ENCODE results near the gene SIPA1L3.

Gene SIPA1L3

DNA sequence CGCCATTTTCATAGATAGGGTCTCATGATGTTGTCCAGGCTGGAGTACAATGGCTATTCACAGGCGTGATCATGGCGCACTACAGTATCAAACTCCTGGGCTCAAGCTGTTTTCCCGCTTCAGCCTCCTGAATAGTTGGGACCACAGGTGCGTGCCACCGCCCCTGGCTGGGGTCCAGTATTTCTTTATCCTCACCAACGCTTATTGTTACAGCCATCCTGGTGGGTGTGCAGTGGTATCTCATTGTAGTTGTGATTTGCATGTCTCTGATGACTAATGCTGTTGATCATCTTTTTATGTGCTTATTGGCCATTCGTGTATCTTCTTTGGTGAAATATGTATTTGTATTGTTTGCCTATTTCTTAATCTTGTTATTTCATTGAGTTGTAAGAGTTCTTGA, 49.0 kb downstream of the SIPA1L3 start:
- peaks cover 67% of the 10 kb centered on the region for H3F3A ChIP-seq (ENCODE audit: insufficient read depth)
- no peak overlapping the region for H2AFZ ChIP-seq (ENCODE audit: low read depth, low read length, severe bottlenecking)
- H3K36me3 ChIP-seq (ENCODE audit: low read length), result peaks cover 14% of the 10 kb centered on the region
- no peak overlapping the region for H3K4me3 ChIP-seq (ENCODE audit: insufficient read depth, low read length, poor library complexity, severe bottlenecking)
- peaks cover 5% of the 10 kb centered on the region; the same call in 1 of the 2 replicates for H3K9me3 ChIP-seq (ENCODE audit: insufficient read depth, low read length)
- H3K79me2 ChIP-seq (ENCODE audit: insufficient read depth, low read length), result peaks cover 99% of the 10 kb centered on the region
- H3K27me3 ChIP-seq (ENCODE audit: low read length), result no peaks in the 10 kb centered on the region
- TF ChIP-seq CTCF (IDR thresholded peaks at IDR 0.05; ENCODE audit: insufficient read depth, low read length, poor library complexity, severe bottlenecking), result no peak
- no peak for TF ChIP-seq EZH2phosphoT487 (conservative IDR thresholded peaks at IDR 0.05; ENCODE audit: low read length)
- no peaks in the 10 kb centered on the region for H3K9me2 ChIP-seq (replicated peaks; ENCODE audit: insufficient read depth, low read length)
- H4K20me1 ChIP-seq (ENCODE audit: low read depth, low read length), result no peaks in the 10 kb centered on the region
- H3K27ac ChIP-seq (ENCODE audit: low read depth, low read length), result peak overlapping the region; percentile 35; the same call in 1 of the 2 replicates
- H3K9ac ChIP-seq (ENCODE audit: low read length), result no peak overlapping the region
- H3K4me2 ChIP-seq (ENCODE audit: low read depth, low read length, poor library complexity, severe bottlenecking), result no peak overlapping the region

DNA sequence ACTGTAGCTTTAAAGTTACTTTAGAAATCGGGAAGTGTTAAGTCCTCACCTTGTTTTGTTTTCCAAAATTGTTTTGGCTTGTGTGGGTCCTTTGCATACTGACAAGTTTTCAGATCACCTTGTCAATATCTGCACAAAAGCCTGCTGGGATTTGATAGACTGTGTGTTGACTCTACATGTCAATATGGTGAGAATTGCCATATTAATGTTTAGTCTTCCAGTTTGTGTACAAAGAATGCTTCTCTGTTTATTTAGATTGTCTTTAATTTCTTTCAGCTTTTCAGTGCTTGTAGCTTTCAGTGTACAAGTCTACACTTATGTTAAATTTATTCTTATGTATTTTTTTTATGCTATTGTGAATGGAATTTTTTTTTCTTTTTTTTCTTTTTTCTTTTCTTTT, 50.2 kb downstream of the SIPA1L3 start:
- Histone ChIP-seq H3F3A (ENCODE audit: insufficient read depth) (peaks cover 75% of the 10 kb centered on the region), H3K27me3 (ENCODE audit: low read length) (no peaks in the 10 kb centered on the region), H3K9me2 (replicated peaks; ENCODE audit: insufficient read depth, low read length) (no peaks in the 10 kb centered on the region), H3K9me3 (ENCODE audit: insufficient read depth, low read length) (peaks cover 11% of the 10 kb centered on the region; the same call in 1 of the 2 replicates), H3K9ac (ENCODE audit: low read length) (peak overlapping the region; percentile 19; the same call in 1 of the 2 replicates), H3K79me2 (ENCODE audit: insufficient read depth, low read length) (peaks cover 95% of the 10 kb centered on the region), H3K27ac (ENCODE audit: low read depth, low read length) (peak overlapping the region; percentile 92), H3K4me2 (ENCODE audit: low read depth, low read length, poor library complexity, severe bottlenecking) (peak overlapping the region; percentile 73), H4K20me1 (ENCODE audit: low read depth, low read length) (no peaks in the 10 kb centered on the region), H3K36me3 (ENCODE audit: low read length) (peaks cover 20% of the 10 kb centered on the region), H2AFZ (ENCODE audit: low read depth, low read length, severe bottlenecking) (no peak overlapping the region), H3K4me3 (ENCODE audit: insufficient read depth, low read length, poor library complexity, severe bottlenecking) (peak overlapping the region; percentile 12)
- TF ChIP-seq CTCF (IDR thresholded peaks at IDR 0.05; ENCODE audit: insufficient read depth, low read length, poor library complexity, severe bottlenecking) (no peak), EZH2phosphoT487 (conservative IDR thresholded peaks at IDR 0.05; ENCODE audit: low read length) (no peak)

DNA sequence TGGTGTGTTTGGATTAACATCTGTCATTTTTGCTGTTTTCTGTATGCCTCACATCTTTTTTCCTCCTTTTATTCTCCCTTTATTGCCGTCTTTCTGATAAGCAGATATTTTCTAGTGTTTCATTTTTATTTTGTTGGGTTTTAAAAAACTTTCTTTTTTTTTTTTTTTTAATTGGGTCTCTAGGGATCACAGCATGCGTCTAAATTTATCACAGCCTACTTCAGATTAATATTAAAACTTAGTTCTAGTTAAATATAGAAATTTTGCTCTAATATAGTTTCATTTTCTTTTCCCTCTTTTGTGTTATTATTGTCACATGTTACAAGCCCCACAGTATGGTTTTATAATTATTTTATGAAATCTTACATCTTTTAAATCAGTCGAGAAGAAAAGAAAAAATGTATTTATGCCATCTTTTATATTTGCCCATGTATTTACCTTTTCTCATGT, 52.7 kb downstream of the SIPA1L3 start:
- Histone ChIP-seq H3K27me3 (ENCODE audit: low read length) (no peaks in the 10 kb centered on the region), H3K4me3 (ENCODE audit: insufficient read depth, low read length, poor library complexity, severe bottlenecking) (peak overlapping the region; percentile 41), H3K9me2 (replicated peaks; ENCODE audit: insufficient read depth, low read length) (no peaks in the 10 kb centered on the region), H2AFZ (ENCODE audit: low read depth, low read length, severe bottlenecking) (no peak overlapping the region), H3K9me3 (ENCODE audit: insufficient read depth, low read length) (peaks cover 11% of the 10 kb centered on the region; the same call in 1 of the 2 replicates), H3K27ac (ENCODE audit: low read depth, low read length) (peak overlapping the region; percentile 92), H4K20me1 (ENCODE audit: low read depth, low read length) (no peaks in the 10 kb centered on the region), H3F3A (ENCODE audit: insufficient read depth) (peaks cover 69% of the 10 kb centered on the region), H3K79me2 (ENCODE audit: insufficient read depth, low read length) (peaks cover 93% of the 10 kb centered on the region), H3K9ac (ENCODE audit: low read length) (peak overlapping the region; percentile 26), H3K36me3 (ENCODE audit: low read length) (peaks cover 20% of the 10 kb centered on the region), H3K4me2 (ENCODE audit: low read depth, low read length, poor library complexity, severe bottlenecking) (peak overlapping the region; percentile 73)
- TF ChIP-seq EZH2phosphoT487 (conservative IDR thresholded peaks at IDR 0.05; ENCODE audit: low read length), result no peak
- TF ChIP-seq CTCF (IDR thresholded peaks at IDR 0.05; ENCODE audit: insufficient read depth, low read length, poor library complexity, severe bottlenecking), result no peak

All from SU-DHL-6 (cell line).